GM19023 (cell line): Measurements from ENCODE around the gene PTS.

ENCODE experiments used
- ATAC-seq: cut with Tn5 transposase; IDR thresholded peaks from one replicate; pipeline ENCODE4 v1.9.1; 2021; ENCODE audit warnings: mild to moderate bottlenecking, moderate library complexity; ENCODE audit not compliant: unreplicated experiment

PTS gene

DNA sequence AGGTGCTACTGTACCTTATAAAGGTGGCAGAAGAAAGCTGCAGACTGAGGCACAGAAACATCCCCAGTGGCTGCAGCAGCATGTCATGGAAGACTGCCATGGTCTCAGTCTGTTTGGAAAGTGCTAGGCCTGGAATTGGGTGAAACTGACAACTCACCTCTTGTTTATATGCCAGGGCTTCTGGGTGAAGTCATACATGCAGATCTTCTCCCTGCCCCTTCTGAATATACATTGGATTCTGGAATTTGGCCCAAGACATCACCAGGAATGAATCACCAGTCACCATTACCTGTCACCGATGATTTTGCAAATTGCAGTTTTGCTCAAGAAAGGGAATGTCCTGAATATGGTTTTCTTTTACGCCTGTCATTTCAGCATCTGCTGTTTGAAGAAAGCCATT is 34.3 kb downstream of the PTS start, which contains the start of gene PLET1:
Gene PLET1 (minus strand): TSS at position 371 of the 400 bp plus-strand sequence. CDS start 271 bp downstream, at position 100.
- no peak for ATAC-seq

- no peak for ATAC-seq
Observed at GRCh38 chr11:112265659-112266409, 39.6 kb downstream of the PTS start.

DNA sequence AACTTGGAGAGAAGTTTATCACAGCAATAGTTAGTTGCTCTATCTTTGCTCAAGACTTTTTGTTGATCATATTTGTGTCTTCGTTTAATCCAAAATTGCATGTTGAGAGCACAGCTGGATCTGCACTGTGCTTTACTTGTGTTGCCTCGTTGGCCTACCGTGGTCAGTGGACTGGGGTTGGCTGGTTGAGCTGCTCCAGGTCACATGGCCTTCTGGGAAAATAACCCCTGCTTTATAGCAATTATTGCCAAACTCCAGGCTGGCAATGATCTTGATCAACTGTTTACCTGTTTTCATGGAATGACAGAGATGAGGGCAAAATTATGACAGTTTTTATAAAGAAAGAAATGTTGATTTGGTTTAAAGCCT is 40.2 kb downstream of the PTS start:
- ATAC-seq: no peak

DNA sequence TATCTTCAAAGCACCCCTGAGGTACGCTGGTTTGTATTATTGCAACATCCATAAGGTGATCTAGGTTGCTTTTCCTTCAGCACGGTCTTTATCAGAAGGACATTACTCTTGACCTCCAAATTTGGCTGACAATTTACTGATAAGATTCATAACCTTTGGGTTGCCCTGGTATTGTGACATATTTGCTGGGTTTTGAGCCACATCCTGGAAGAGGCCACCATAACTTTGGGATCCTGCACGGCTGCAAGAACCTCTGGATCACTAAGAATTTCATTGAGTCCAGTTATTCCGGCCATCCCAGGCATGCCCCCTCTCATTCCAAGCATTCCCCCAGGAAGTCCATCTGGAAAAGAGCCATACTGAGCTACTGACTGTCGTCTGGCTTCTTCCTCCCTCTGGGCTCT is 41.0 kb downstream of the PTS start:
- no peak for ATAC-seq

DNA sequence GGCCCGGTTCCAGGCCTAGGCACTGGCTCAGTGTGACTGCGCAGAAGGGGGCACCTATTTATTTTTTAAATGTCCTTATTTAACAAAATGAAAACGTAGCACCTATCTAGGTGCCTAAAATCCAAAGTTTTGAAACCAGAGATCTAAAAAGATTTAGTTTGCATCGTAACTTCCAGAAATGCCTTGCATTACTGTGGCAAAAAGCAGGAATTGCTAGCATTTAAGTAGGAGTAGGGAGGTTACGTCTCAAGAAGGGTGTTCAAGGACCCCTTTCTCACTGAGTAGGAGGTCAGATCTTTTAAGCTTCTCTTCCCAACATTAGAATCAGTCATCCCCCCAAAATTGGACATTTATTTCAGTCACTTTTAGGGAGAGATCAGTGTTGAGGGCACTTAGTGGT is 42.2 kb downstream of the PTS start:
- ATAC-seq: no peak

DNA sequence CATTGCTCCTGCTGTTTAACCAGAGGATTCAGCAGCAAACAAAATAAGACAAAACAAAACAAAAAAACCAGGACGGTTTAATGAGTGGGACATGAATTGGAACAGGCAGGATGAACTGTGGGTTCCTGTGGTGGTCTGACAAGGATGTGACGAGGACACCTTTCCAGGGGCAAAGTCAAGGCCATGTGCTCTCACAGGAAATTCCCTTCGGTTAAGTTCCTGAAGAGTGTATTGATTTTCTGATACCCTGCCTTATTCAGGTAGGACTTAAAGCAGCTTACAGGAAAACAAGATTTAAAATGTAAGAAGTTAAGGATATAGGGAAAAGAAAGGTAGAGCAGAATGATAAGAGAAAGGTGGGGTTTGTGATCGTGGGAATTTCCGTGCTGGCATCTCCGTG is 42.9 kb downstream of the PTS start:
- ATAC-seq: no peak

- ATAC-seq: no peak
Observed at GRCh38 chr11:112270551-112271180, 44.4 kb downstream of the PTS start.

- no peak for ATAC-seq
Observed at GRCh38 chr11:112271242-112271641, 45.0 kb downstream of the PTS start.

- ATAC-seq: no peak
Observed at GRCh38 chr11:112273066-112273465, 46.8 kb downstream of the PTS start.

- ATAC-seq: no peak
Observed at GRCh38 chr11:112274007-112274783, 48.0 kb downstream of the PTS start.

DNA sequence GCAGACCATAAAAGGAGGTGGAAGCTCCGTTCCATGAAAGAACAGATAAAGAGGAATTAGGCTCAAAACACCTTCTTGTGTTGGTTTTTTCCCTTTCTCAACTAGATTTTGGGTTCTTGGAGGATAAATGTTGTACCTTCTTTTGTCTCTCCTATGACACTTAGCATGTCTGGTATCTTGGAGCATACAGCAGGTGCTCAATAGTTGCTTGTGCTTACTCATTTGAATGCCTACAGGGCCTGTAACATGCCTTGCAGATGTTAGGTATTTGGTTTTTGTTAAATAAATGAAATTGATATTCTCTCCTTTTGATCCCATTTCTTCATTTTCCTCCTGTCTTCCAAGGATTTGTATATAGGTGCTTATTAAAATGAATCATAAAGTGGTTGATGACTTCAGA is 50.8 kb downstream of the PTS start:
- ATAC-seq: no peak

- no peak for ATAC-seq
Observed at GRCh38 chr11:112277941-112278340, 51.7 kb downstream of the PTS start.

DNA sequence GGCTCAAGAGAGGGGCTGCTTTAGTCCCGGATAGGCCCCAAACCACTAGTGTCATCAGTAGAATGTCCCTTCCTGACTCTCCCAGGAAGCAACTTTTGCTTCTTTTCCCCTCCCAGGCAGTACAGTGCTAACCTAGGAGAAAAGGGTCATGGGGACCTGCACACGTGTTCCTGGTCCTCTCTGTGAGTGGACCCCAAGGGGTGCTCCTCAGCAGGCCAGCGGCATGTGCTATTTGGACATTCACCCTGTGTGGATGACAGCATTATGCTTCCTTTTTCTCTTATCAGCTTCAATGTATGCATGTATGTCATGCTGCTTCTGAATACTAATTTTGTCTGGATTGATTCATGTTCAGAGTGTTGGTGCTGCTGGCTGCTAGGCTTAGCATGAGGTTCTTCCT is 52.6 kb downstream of the PTS start:
- ATAC-seq: no peak

- ATAC-seq: peak; percentile 55
Observed at GRCh38 chr11:112279901-112280267, 53.7 kb downstream of the PTS start.

GRCh38 chr11:112280268-112281126 is 54.3 kb downstream of the PTS start:
- ATAC-seq: peak; percentile 82

DNA sequence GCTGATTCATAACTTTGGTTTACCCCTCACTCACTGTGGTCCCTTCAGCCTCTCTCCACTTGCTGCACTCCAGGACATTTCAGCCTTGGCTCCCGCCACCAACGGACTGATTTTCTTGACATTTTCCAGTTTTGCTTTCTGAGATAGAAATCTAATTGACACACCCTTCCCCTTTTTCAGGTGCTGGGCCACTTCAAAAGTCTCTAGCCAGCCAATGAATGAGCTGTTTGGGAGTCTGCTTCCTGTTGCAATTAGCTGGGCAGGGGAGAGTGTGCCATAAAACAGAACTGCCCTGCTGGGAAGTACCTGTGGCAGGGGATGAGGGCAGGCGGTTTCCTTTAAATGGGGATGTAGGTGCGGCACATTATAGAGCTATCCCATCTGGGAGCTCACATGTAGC is 55.5 kb downstream of the PTS start:
- no peak for ATAC-seq
